H1 (cell line): ENCODE data around the gene FAM81A. TPM values are rescaled to one million over a fixed set of nuclear protein-coding genes. Genes with fewer than 3 reads are reported as not detected.

ENCODE experiments used
- CTCF ChIA-PET: fragments of 300-600 bp; sonication (Branson Sonifier 250); formaldehyde crosslinking; loops from one replicate; lab custom pipeline; 2021; ENCODE audit not compliant: partially characterized antibody; lab: Charles Lee
- POLR2A ChIA-PET: fragments of 300-600 bp; sonication (Branson Sonifier 250); formaldehyde crosslinking; loops from one replicate; lab custom pipeline; 2021; ENCODE audit warnings: inconsistent platforms; ENCODE audit not compliant: partially characterized antibody; lab: Charles Lee
- DNase-seq, 2 experiments: peaks; one replicate each; pipeline versions ENCODE4 v3.0.0 to v3.0.0-alpha.2; 2010 to 2022; ENCODE audit warnings: low spot score in 2 of 2, low read depth in 1 of 2, mixed read lengths in 1 of 2
- FAIRE-seq: peaks from 2 replicates; lab custom pipeline; 2011; peaks lifted over from hg19 to GRCh38; lab: Jason Lieb, UNC
- H2AFZ ChIP-seq: 2 replicates; pipeline ENCODE4 v1.8.1; 2012; ENCODE audit warnings: low read length, inconsistent platforms
- H2AK5ac ChIP-seq: 2 replicates; pipeline ENCODE4 v1.6.1; 2013; ENCODE audit warnings: low read depth, low read length
- H2BK120ac ChIP-seq: replicated peaks from 2 replicates; pipeline ENCODE3; 2013; ENCODE audit warnings: low read depth, low read length, inconsistent platforms
- H2BK12ac ChIP-seq: 2 replicates; pipeline ENCODE4 v1.6.1; 2013; ENCODE audit warnings: low read depth, low read length
- H2BK15ac ChIP-seq: 2 replicates; pipeline ENCODE4 v1.6.1; 2013; ENCODE audit warnings: low read length
- H2BK20ac ChIP-seq: 2 replicates; pipeline ENCODE4 v1.6.1; 2013; ENCODE audit warnings: low read length
- H2BK5ac ChIP-seq: 2 replicates; pipeline ENCODE4 v1.6.1; 2013; ENCODE audit warnings: low read depth, low read length
- H3K14ac ChIP-seq: 2 replicates; pipeline ENCODE4 v1.6.1; 2013; ENCODE audit warnings: inconsistent platforms; ENCODE audit not compliant: insufficient read length
- H3K18ac ChIP-seq: 2 replicates; pipeline ENCODE4 v1.6.1; 2013; ENCODE audit warnings: low read length; ENCODE audit errors: extremely low read depth
- H3K23ac ChIP-seq: 2 replicates; pipeline ENCODE4 v1.6.1; 2013; ENCODE audit warnings: inconsistent platforms; ENCODE audit not compliant: insufficient read length
- H3K23me2 ChIP-seq: 2 replicates; pipeline ENCODE4 v1.6.1; 2013; ENCODE audit warnings: low read depth, low read length
- H3K27ac ChIP-seq: 2 replicates; pipeline ENCODE4 v1.6.1; 2011; ENCODE audit warnings: low read depth, low read length, inconsistent platforms
- H3K27me3 ChIP-seq, 4 experiments: replicated peaks in 1 of 4; 1 replicate in 1 of 4; 2 replicates in 3 of 4; pipeline versions ENCODE4 v1.6.1 to v1.8.1; 2011 to 2013; ENCODE audit warnings: low read length in 3 of 4, mild to moderate bottlenecking in 3 of 4, inconsistent platforms in 2 of 4, mixed read lengths in 2 of 4, moderate library complexity in 1 of 4; ENCODE audit not compliant: control insufficient read depth in 3 of 4, insufficient read depth in 3 of 4; ENCODE audit errors: extremely low read depth in 1 of 4
- H3K36me3 ChIP-seq, 4 experiments: 2 replicates each; pipeline versions ENCODE4 v1.6.1 to v1.8.1; 2011 to 2013; ENCODE audit warnings: mild to moderate bottlenecking in 4 of 4, low read length in 3 of 4, moderate library complexity in 2 of 4, control low read depth in 1 of 4, inconsistent platforms in 1 of 4; ENCODE audit not compliant: insufficient read depth in 4 of 4, control insufficient read depth in 2 of 4
- H3K4ac ChIP-seq: replicated peaks from 2 replicates; pipeline ENCODE3; 2013; ENCODE audit warnings: low read length, low read depth, mixed read lengths, inconsistent platforms; ENCODE audit not compliant: insufficient read length
- H3K4me1 ChIP-seq, 4 experiments: replicated peaks in 1 of 4; 1 replicate in 1 of 4; 2 replicates in 3 of 4; pipeline versions ENCODE4 v1.6.1 to v1.8.1; 2011 to 2013; ENCODE audit warnings: low read length in 3 of 4, inconsistent platforms in 2 of 4, mixed read lengths in 1 of 4; ENCODE audit not compliant: insufficient read depth in 4 of 4, control insufficient read depth in 3 of 4
- H3K4me2 ChIP-seq, 2 experiments: 2 replicates each; pipeline versions ENCODE4 v1.6.1 to v1.8.1; 2011 to 2013; ENCODE audit warnings: low read depth in 2 of 2, low read length in 2 of 2, control low read depth in 1 of 2, inconsistent platforms in 1 of 2, mild to moderate bottlenecking in 1 of 2; ENCODE audit not compliant: insufficient read depth in 1 of 2
- H3K4me3 ChIP-seq, 4 experiments: fragments of 200-600, 300-600 bp in 1 of 4; sonication (generic), shearing (Covaris generic), sonication (Bioruptor Twin) in 1 of 4; 2 replicates each; pipeline versions ENCODE4 v1.5.1 to v1.8.1; 2011 to 2016; ENCODE audit warnings: low read length in 4 of 4, low read depth in 3 of 4, control low read depth in 2 of 4, inconsistent platforms in 2 of 4, mild to moderate bottlenecking in 2 of 4, mixed read lengths in 1 of 4, moderate library complexity in 1 of 4; ENCODE audit not compliant: insufficient read depth in 2 of 4; ENCODE audit errors: extremely low read depth in 1 of 4
- H3K56ac ChIP-seq: replicated peaks from 2 replicates; pipeline ENCODE3; 2013; ENCODE audit warnings: low read depth, mild to moderate bottlenecking, mixed read lengths, low read length, inconsistent platforms; ENCODE audit not compliant: insufficient read length
- H3K79me1 ChIP-seq: 2 replicates; pipeline ENCODE4 v1.6.1; 2013; ENCODE audit warnings: low read depth, low read length, control low read depth
- H3K79me2 ChIP-seq, 2 experiments: 2 replicates each; pipeline versions ENCODE4 v1.6.1 to v1.8.1; 2012 to 2013; ENCODE audit warnings: low read length in 2 of 2, mild to moderate bottlenecking in 2 of 2, inconsistent platforms in 1 of 2; ENCODE audit not compliant: insufficient read depth in 2 of 2, control insufficient read depth in 1 of 2
- H3K9ac ChIP-seq, 4 experiments: replicated peaks in 1 of 4; 1 replicate in 1 of 4; 2 replicates in 3 of 4; pipeline versions ENCODE4 v1.6.1 to v1.8.1; 2011 to 2013; ENCODE audit warnings: low read depth in 3 of 4, low read length in 3 of 4, control low read depth in 2 of 4, mild to moderate bottlenecking in 2 of 4, moderate library complexity in 2 of 4, inconsistent platforms in 1 of 4; ENCODE audit errors: extremely low read depth in 1 of 4
- H3K9me3 ChIP-seq, 2 experiments: 2 replicates each; pipeline versions ENCODE4 v1.6.1 to v1.8.1; 2012 to 2013; ENCODE audit warnings: mild to moderate bottlenecking in 2 of 2, moderate library complexity in 2 of 2, control low read depth in 1 of 2, inconsistent platforms in 1 of 2, low read depth in 1 of 2, low read length in 1 of 2, mixed read lengths in 1 of 2; ENCODE audit not compliant: insufficient read depth in 2 of 2
- H4K20me1 ChIP-seq, 2 experiments: replicated peaks in 1 of 2; 2 replicates each; pipeline versions ENCODE3 to v1.8.1; 2011 to 2013; ENCODE audit warnings: inconsistent platforms in 2 of 2, low read length in 2 of 2, mild to moderate bottlenecking in 1 of 2; ENCODE audit not compliant: insufficient read depth in 2 of 2, control insufficient read depth in 1 of 2
- H4K5ac ChIP-seq: 2 replicates; pipeline ENCODE4 v1.6.1; 2013; ENCODE audit warnings: low read length, low read depth, mixed read lengths, inconsistent platforms; ENCODE audit not compliant: insufficient read length
- H4K8ac ChIP-seq: 2 replicates; pipeline ENCODE4 v1.8.0; 2013; ENCODE audit warnings: mild to moderate bottlenecking, moderate library complexity, low read length, inconsistent platforms; ENCODE audit not compliant: insufficient read depth; ENCODE audit errors: extremely low read depth
- H4K91ac ChIP-seq: replicated peaks from 2 replicates; pipeline ENCODE3; 2013; ENCODE audit warnings: low read length, mixed read lengths, inconsistent platforms; ENCODE audit not compliant: insufficient read length
- BCL11A ChIP-seq, 2 experiments: IDR thresholded peaks; one replicate each; pipeline ENCODE4 v1.6.1; 2011; ENCODE audit warnings: low read depth in 2 of 2, low read length in 2 of 2, mild to moderate bottlenecking in 2 of 2
- CHD2 ChIP-seq: IDR thresholded peaks from 2 replicates; pipeline ENCODE4 v1.6.1; 2012; ENCODE audit warnings: low read length, improper control_type of control experiment
- EZH2 ChIP-seq: fragments of 200-600 bp; sonication (generic); IDR thresholded peaks from 2 replicates; pipeline ENCODE4 v1.7.1; 2012; ENCODE audit warnings: low read depth, mild to moderate bottlenecking, moderate library complexity, low read length, inconsistent platforms; ENCODE audit not compliant: severe bottlenecking
- JUN ChIP-seq: IDR thresholded peaks from 2 replicates; pipeline ENCODE4 v1.6.1; 2011; ENCODE audit warnings: low read depth, mild to moderate bottlenecking, improper control_type of control experiment, low read length
- KDM4A ChIP-seq: IDR thresholded peaks from one replicate; pipeline ENCODE4 v1.7.1; 2012; ENCODE audit warnings: low read depth, mild to moderate bottlenecking, moderate library complexity, low read length, inconsistent platforms; ENCODE audit not compliant: severe bottlenecking
- MAFK ChIP-seq: IDR thresholded peaks from 2 replicates; pipeline ENCODE4 v1.6.1; 2012; ENCODE audit warnings: low read depth, mild to moderate bottlenecking, improper control_type of control experiment, low read length
- SAP30 ChIP-seq: fragments of 300-600 bp; sonication (generic); IDR thresholded peaks from 2 replicates; pipeline ENCODE4 v1.7.1; 2012; ENCODE audit warnings: low read length, moderate library complexity, mild to moderate bottlenecking, inconsistent platforms; ENCODE audit not compliant: insufficient read depth, insufficient replicate concordance
- SIRT6 ChIP-seq: IDR thresholded peaks from one replicate; pipeline ENCODE4 v1.7.1; 2012; ENCODE audit warnings: low read length, inconsistent platforms
- YY1 ChIP-seq: IDR thresholded peaks from 2 replicates; pipeline ENCODE4 v1.6.1; 2011; ENCODE audit warnings: low read depth, mild to moderate bottlenecking, low read length
- WGBS, 2 experiments: shearing (Covaris generic) in 1 of 2; methylation state at CpG; one replicate each; pipeline versions ENCODE4 v1.1.6 to v1.1.7; 2013 to 2015; ENCODE audit warnings: low lambda C conversion rate in 2 of 2, mixed read lengths in 2 of 2, inconsistent platforms in 1 of 2, low coverage in 1 of 2, missing lambda C conversion rate in 1 of 2; ENCODE audit not compliant: insufficient replicate concordance in 2 of 2, insufficient coverage in 1 of 2, insufficient read length in 1 of 2; ENCODE audit errors: extremely low coverage in 1 of 2, missing lambda C conversion rate in 1 of 2; 5-methylcytosine and 5-hydroxymethylcytosine counted together
- polyA plus RNA-seq, 7 experiments: library from polyadenylated mRNA; depleted of rRNA in 3 of 7; stranded (reverse) in 5 of 7; unstranded in 2 of 7; fragments of >200 nt in 5 of 7; fragments of 200-250 nt in 2 of 7; gene quantifications; 1 replicate in 5 of 7; 2 replicates in 1 of 7; 4 replicates in 1 of 7; pipeline versions ENCODE4 v1.2.1 to v1.2.3, GENCODE V29; 2011 to 2013; ENCODE audit warnings: missing spikeins in 2 of 7, mixed read lengths in 2 of 7
- total RNA-seq: library from RNA; stranded (reverse); fragmentation: NEBNext Ultra II Directional; extraction: Animal tissue kit (Norgen Biotek cat#: 25700); gene quantifications from 2 replicates; pipeline ENCODE4 v1.2.1, GENCODE V29; 2021
- TF ChIP-seq, protein P1 (sequence below): IDR thresholded peaks from 2 replicates; pipeline ENCODE4 v1.6.1; 2011; ENCODE audit warnings: low read depth, mild to moderate bottlenecking, low read length; ENCODE audit not compliant: insufficient read depth
- TF ChIP-seq, protein P2 (sequence below), 3 experiments: IDR thresholded peaks; 1 replicate in 2 of 3; 2 replicates in 1 of 3; pipeline versions ENCODE4 v1.5.1 to v1.6.1; 2011; ENCODE audit warnings: low read length in 3 of 3, mild to moderate bottlenecking in 3 of 3, inconsistent platforms in 2 of 3, low read depth in 1 of 3, moderate library complexity in 1 of 3; ENCODE audit not compliant: insufficient read depth in 1 of 3; ENCODE audit errors: control extremely low read depth in 1 of 3

The FAM81A gene
- total and polyA plus RNA-seq, 2 of the 8 experiments (the other 6 are each of a cell fraction or from before 2014, with no cell fraction given), result 0.56 to 3.0 TPM

DNA sequence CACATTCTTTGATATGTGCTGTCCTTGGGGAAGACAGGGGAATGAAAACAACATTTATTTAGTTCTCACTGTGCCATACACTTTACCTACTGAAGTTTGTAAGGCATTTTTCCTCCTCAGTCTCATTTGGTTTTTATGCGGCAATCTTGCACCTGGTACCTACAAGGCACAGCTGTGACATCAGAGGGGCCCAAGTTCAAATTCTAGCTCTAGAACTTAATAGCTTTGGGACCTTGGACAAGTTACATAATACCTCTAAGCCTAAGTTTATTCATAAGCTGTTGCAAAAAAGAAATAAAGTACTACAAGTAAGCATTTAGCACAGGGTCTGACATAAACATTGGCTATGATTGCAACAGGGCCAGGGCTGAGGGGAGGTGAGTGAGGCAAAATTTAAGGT lies 5.6 kb upstream of the FAM81A start:
- Histone ChIP-seq H3K56ac (no peak overlapping the region), H2AFZ (no peak overlapping the region), H2BK20ac (no peak overlapping the region), H3K27me3 (peaks cover 11 to 20% (median 17%) of the 10 kb centered on the region in 4 experiments), H3K4me3 (no peak overlapping the region), H3K14ac (no peak overlapping the region), H3K79me1 (no peaks in the 10 kb centered on the region), H3K27ac (no peak overlapping the region), H3K4me2 (no peak overlapping the region), H3K4me1 (peaks cover 0 to 4% (median 0%) of the 10 kb centered on the region in 4 experiments; a peak in 3 of 7 replicates), H4K5ac (no peak overlapping the region), H2BK5ac (no peak overlapping the region), H2AK5ac (no peak overlapping the region), H3K36me3 (no peaks in the 10 kb centered on the region), H3K9ac (no peak overlapping the region), H4K91ac (no peak overlapping the region), H2BK12ac (no peak overlapping the region), H3K23ac (no peak overlapping the region), H3K18ac (no peak overlapping the region), H3K23me2 (peaks cover 3% of the 10 kb centered on the region; the same call in 1 of the 2 replicates), H4K20me1 (no peaks in the 10 kb centered on the region), H3K79me2 (no peaks in the 10 kb centered on the region), H3K4ac (no peak overlapping the region), H2BK120ac (no peak overlapping the region), H2BK15ac (no peak overlapping the region), H4K8ac (no peak overlapping the region), H3K9me3 (no peaks in the 10 kb centered on the region)
- DNase-seq (no peak), FAIRE-seq (no peak)
- WGBS, 2 experiments, result 92% methylated on average over 1 of the region's 1 CpG; no CpG with 5 or more reads in 1 of the 2 experiments
- POLR2A ChIA-PET, result no interaction called here
- CTCF ChIA-PET, result no interaction called here
- TF ChIP-seq CHD2 (no peak), SAP30 (no peak), MAFK (no peak), BCL11A (IDR thresholded peaks at IDR 0.05; ENCODE audit: low read depth in 2 of 2, low read length in 2 of 2) (no peak), JUN (no peak), EZH2 (no peak), YY1 (no peak), SIRT6 (no peak), KDM4A (no peak)
- TF ChIP-seq, protein P1, sequence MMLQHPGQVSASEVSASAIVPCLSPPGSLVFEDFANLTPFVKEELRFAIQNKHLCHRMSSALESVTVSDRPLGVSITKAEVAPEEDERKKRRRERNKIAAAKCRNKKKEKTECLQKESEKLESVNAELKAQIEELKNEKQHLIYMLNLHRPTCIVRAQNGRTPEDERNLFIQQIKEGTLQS, result no peak
- TF ChIP-seq, protein P2, sequence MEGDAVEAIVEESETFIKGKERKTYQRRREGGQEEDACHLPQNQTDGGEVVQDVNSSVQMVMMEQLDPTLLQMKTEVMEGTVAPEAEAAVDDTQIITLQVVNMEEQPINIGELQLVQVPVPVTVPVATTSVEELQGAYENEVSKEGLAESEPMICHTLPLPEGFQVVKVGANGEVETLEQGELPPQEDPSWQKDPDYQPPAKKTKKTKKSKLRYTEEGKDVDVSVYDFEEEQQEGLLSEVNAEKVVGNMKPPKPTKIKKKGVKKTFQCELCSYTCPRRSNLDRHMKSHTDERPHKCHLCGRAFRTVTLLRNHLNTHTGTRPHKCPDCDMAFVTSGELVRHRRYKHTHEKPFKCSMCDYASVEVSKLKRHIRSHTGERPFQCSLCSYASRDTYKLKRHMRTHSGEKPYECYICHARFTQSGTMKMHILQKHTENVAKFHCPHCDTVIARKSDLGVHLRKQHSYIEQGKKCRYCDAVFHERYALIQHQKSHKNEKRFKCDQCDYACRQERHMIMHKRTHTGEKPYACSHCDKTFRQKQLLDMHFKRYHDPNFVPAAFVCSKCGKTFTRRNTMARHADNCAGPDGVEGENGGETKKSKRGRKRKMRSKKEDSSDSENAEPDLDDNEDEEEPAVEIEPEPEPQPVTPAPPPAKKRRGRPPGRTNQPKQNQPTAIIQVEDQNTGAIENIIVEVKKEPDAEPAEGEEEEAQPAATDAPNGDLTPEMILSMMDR (IDR thresholded peaks at IDR 0.05; ENCODE audit: control extremely low read depth in 1 of 3, insufficient read depth in 1 of 3, low read depth in 1 of 3, low read length in 3 of 3), result no peak
